Measurements from ENCODE around the gene SLC6A17.

Gene SLC6A17

GRCh38 chr1:110135666-110136065 lies 14.6 kb upstream of the SLC6A17 start:
- no peak for DNase-seq

- DNase-seq, result peak; percentile 77
Observed at GRCh38 chr1:110136911-110137310, 13.4 kb upstream of the SLC6A17 start.

GRCh38 chr1:110138956-110139355 lies 11.3 kb upstream of the SLC6A17 start:
- DNase-seq, result no peak

GRCh38 chr1:110144366-110144765 lies 5.9 kb upstream of the SLC6A17 start:
- DNase-seq, result no peak

GRCh38 chr1:110148961-110149360 lies 1.3 kb upstream of the SLC6A17 start:
- no peak for DNase-seq

- DNase-seq, result peak; percentile 77
Observed at GRCh38 chr1:110151175-110151669, 928 bp downstream of the SLC6A17 start.

GRCh38 chr1:110152133-110152785 lies 2.0 kb downstream of the SLC6A17 start:
- no peak for DNase-seq

- DNase-seq, result no peak
Observed at GRCh38 chr1:110153407-110153950, 3.2 kb downstream of the SLC6A17 start.

GRCh38 chr1:110155878-110156522 lies 5.7 kb downstream of the SLC6A17 start:
- DNase-seq, result peak; percentile 59

- no peak for DNase-seq
Observed at GRCh38 chr1:110158261-110158660, 8.0 kb downstream of the SLC6A17 start.

- DNase-seq, result no peak
Observed at GRCh38 chr1:110159168-110159567, 8.9 kb downstream of the SLC6A17 start.

GRCh38 chr1:110160538-110161100 lies 10.3 kb downstream of the SLC6A17 start:
- no peak for DNase-seq

GRCh38 chr1:110161165-110161564 lies 10.9 kb downstream of the SLC6A17 start:
- no peak for DNase-seq

- DNase-seq, result peak; percentile 56
Observed at GRCh38 chr1:110161849-110162248, 11.6 kb downstream of the SLC6A17 start.

GRCh38 chr1:110163591-110163990 lies 13.3 kb downstream of the SLC6A17 start:
- no peak for DNase-seq

- no peak for DNase-seq
Observed at GRCh38 chr1:110164725-110165350, 14.5 kb downstream of the SLC6A17 start.

GRCh38 chr1:110165761-110166231 lies 15.5 kb downstream of the SLC6A17 start:
- DNase-seq, result no peak

GRCh38 chr1:110166861-110167260 lies 16.6 kb downstream of the SLC6A17 start:
- no peak for DNase-seq

GRCh38 chr1:110170766-110171733 lies 20.8 kb downstream of the SLC6A17 start:
- peak; percentile 74 for DNase-seq

- DNase-seq, result no peak
Observed at GRCh38 chr1:110172001-110172400, 21.7 kb downstream of the SLC6A17 start.

- no peak for DNase-seq
Observed at GRCh38 chr1:110173466-110174105, 23.3 kb downstream of the SLC6A17 start.

Data from retina (tissue), 1 donor.